ENCODE data around the gene SORL1.

Gene SORL1

DNA sequence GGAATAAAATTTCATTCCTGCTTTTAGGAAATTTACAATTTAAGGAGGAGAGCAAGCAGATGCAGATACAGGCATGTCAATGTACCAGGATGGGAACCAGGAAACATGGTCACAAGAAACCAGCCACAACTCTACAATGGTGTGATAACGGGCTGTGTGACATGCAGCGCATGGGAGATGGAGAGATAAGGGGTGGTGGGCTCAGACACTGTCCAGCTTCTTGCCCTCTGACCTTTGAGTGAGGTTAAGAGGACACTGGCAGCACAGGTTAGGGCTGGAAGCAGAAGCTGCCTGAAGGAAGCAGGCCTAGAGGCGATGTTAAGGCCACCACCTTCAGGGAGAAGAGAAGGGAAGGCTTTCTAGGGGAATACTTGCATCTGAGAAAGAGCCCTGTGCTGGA lies 3.0 kb downstream of the SORL1 start:
- peak; percentile 79 for DNase-seq

- DNase-seq, result no peak
These were observed 4.0 kb downstream of the SORL1 start for GRCh38 chr11:121456151-121456550.

DNA sequence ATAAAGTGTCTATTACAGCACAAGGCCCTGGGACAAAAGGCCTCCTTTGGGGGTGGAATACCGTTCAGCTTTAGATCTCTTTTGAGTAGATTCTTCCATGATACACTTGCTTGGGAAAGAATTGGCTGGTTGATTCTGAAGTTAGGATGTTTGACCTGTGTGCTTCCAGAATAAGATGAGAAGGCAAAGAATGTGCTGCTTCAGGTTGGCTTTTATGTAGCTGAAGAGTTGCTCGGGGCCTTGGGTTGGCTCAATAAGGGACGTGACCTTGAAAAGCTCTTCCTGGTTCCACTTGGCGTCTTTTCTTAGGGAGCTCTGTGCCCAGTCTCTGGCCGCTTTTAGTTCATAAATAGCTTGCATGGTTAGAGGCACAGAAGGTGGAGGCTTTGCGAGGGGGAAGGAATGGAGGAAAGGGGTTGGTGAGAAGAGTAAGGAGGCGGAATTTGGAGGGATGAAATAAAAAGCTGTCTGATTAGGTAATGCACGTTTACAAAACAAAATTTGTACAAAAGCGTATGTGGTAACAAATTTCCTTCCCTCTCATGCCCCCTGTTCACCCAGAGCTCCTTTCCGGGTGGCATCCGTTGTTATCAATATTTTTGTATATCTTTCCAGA lies 4.8 kb downstream of the SORL1 start:
- no peak for DNase-seq

GRCh38 chr11:121458551-121458950 lies 6.4 kb downstream of the SORL1 start:
- no peak for DNase-seq

DNA sequence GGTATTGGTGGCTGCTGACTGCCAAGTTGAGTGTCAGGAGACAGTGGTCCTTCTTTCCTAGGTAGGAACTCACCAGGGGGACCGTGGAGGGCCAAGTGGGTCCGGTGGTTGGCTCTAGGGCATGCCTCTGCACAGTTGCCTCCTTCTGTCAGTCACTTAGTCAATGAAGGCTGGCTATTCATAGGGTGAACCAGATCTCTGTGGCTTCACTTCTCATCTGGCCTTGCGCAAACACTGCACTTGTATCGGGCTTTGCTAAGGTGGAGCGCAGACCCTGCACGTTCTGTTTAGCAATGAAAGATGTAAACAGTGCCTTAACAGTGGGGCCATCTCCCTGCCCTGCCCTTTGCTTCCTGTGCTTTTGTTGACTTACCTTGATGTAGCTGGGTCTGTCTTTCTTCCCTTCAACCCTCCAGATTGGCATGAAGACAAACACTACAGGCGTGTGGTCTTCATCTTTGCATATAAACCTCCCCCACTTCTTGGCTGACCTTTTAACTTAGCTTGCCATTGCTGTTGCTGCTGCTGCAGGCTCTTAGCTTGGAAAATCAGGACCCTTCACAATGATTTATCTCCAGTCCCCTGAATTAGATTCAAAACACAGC lies 7.4 kb downstream of the SORL1 start:
- DNase-seq, result no peak

- no peak for DNase-seq
These were observed 8.9 kb downstream of the SORL1 start for GRCh38 chr11:121460941-121461514.

DNA sequence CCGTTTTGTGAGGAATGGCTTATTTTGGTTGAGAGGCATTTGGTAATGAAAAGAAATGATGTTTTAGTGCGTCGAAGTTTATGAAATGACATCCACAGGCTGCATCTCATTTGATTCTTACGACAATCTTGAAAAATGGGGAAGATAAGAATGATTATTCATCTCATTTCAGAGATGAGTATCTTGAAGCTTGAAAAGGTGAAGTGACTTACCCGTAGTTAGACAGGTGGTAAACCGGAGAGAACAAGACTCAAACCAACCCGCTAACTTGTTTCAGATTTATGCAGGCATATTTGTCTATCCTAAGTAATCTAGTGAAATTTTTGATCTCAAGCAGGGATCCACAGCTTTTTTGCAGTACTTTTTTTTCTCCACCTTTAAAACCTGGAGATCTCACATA lies 9.7 kb downstream of the SORL1 start:
- DNase-seq, result no peak

GRCh38 chr11:121463689-121464335 lies 11.7 kb downstream of the SORL1 start:
- no peak for DNase-seq

DNA sequence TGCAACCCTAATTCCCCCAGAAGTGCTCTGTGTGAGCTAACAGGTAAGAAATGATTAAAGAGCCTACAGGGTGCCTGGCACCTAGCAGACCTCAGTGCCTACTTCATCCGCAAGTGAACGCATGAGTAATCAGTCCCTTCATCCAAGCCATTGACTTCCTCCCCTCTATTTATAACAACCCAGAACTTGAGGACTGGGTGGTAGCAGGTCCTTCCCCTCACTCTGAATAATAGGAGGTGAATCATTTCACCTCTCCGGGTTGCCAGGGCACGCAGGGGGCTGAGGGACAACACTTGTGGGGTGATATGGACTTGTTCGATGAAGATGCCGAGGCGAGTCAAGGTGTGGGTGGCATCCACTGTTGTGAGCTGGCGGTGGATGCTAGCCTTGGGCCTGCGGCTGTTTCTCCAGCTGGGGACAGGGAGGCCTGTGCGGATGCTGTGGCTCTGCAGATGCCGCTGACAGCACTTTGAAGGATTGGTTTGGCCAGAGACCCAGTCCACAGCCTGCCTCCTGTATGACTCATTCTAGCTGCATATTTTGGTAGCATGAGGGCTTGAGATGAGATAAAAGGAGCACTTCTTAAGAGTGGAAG lies 12.3 kb downstream of the SORL1 start:
- DNase-seq, result peak; percentile 98

DNA sequence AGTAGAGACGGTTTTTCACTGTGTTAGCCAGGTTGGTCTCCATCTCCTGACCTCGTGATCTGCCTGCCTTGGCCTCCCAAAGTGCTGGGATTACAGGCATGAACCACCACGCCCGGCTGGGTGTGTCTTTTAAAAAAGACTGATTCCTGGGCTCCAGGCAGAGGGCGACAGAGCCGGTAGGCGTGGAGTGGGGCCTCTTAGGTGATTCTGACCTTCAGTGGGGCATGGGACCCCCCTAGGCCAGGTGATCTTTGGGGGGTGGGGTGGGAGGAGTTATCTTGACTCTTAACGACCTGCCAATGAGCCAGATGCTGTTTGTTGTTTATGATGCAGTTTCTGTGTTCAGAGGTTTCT lies 13.6 kb downstream of the SORL1 start:
- DNase-seq, result no peak

GRCh38 chr11:121466063-121466794 lies 14.1 kb downstream of the SORL1 start:
- peak; percentile 99 for DNase-seq

- no peak for DNase-seq
These were observed 15.4 kb downstream of the SORL1 start for GRCh38 chr11:121467471-121467870.

DNA sequence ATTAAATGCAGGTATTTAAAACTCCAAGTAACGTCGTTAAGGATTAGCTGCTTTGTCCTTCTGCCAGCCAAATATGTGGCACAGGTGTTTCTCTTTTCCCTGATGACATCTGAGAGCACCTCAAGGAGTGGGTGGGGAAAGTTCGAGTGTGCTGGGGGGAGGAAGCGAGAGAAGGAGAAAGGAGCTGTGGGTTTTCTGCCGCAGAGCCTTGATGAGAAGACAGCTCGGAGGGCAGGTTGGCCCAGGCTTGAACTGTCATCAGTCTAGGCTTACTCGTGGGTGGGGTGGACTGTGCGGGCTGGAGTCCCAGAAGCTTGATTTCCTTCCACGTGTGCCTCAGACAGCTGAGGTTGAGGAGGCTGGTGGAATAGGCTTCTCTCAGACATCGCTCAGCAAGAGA lies 15.9 kb downstream of the SORL1 start:
- no peak for DNase-seq

- no peak for DNase-seq
These were observed 17.8 kb downstream of the SORL1 start for GRCh38 chr11:121469910-121470309.

GRCh38 chr11:121471167-121471566 lies 19.1 kb downstream of the SORL1 start:
- no peak for DNase-seq

- DNase-seq, result no peak
These were observed 20.2 kb downstream of the SORL1 start for GRCh38 chr11:121472312-121472711.

GRCh38 chr11:121473064-121473777 lies 21.1 kb downstream of the SORL1 start:
- DNase-seq, result no peak

DNA sequence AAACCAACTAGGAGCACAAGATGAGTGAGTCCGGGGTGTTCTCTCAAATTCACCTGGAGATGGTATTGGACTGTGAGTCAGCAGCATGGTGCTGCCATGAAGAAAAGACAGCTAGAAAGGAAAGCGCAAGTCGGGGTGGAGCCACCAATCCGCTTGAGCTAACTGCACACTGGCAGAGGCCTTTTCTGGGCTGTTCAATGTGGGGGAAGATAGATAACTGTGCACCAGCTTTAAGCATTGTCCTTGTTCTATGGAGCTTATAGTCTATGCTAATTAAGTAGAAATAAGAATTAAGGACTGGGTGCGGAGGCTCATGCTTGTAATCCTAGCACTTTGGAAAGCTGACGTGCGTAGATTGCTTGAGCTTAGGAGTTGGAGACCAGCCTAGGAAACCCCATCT lies 22.6 kb downstream of the SORL1 start:
- DNase-seq, result no peak

DNA sequence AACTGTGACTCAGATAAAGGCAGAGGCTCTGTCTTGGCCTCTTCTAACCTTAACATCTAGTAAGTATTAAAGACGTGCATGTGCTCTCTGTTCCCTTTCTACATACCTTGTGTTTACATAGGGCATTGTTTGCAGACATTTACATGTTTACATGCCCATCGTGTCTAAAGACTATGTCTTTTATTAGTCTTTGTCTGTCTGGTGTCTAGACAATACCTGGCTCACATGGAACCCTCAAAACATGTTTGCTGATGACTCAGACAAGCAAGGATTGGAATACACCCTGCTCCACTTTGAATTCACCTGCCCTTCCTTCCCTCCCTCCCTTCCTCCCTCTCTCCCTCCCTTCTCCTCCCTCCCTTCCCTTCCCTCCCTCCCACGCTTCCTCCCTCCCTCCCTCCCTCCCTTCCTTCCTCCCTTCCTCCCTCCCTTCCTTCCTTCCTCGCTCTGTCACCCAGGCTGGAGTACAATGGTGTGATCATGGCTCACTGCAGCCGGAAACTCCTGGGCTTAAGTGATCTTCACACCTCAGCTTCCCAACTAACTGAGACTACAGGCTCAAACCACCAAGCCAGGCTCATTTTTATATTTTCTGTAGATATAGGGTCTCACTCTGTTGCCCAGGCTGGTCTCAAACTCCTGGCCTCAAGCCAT lies 24.4 kb downstream of the SORL1 start:
- DNase-seq, result no peak

DNA sequence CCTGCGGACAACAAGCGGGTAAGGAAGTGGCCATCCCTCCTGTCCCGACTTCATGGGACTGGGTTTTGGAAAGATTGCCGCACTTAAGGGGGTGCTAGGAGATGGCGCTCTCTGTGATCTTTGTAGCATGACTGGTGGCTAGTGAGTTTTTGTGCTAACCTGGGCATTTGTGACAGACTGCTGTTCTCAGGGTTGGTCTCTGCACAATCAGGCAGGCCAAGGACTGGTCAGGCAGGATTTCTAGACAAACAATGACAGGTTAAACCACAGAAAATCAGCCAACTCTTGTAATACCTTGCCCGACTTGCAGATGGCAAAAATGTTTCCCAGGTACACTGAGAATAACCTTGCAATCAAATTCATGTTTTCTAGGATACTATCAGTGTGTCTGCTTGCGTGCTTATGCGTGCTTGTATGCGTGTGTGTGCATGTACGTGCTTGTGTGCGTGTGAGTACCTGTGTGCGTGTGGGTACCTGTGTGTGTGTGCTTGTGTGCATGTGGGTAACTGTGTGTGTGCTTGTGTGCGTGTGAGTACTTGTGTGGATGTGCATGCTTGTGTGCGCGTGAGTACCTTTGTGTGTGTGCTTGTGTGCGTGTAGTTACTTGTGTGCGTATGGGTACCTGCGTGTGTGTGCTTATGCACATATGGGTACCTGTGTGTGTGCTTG lies 26.2 kb downstream of the SORL1 start:
- DNase-seq, result no peak

All from islet precursor cell (in vitro differentiated cells).